IMR-90 (cell line): ENCODE measurements around the gene PCYT2. TPM values are rescaled to one million over a fixed set of nuclear protein-coding genes. Genes with fewer than 3 reads are reported as not detected.

ENCODE experiments used
- ATAC-seq: fragments of 200-7000 bp; cut with Tn5 transposase; 2 replicates; pipeline ENCODE4 v1.9.1; 2020; ENCODE audit warnings: low read depth, mild to moderate bottlenecking, moderate library complexity
- BruUV-seq: library from RNA; stranded (reverse); fragments of 400-500 nt; replicated peaks from 2 replicates; lab custom pipeline; 2021; lab: Mats Ljungman, UMichigan
- CTCF ChIA-PET: fragments of 300-600 bp; formaldehyde crosslinking; extraction: SDS; loops from one replicate; lab custom pipeline; 2021; ENCODE audit warnings: antibody characterized with exemption; lab: Yijun Ruan, JAX
- POLR2A ChIA-PET: fragments of 300-600 bp; sonication (Branson Sonifier 250); formaldehyde crosslinking; loops from one replicate; lab custom pipeline; 2022; ENCODE audit warnings: antibody characterized with exemption; ENCODE audit not compliant: unreplicated experiment; lab: Charles Lee
- DNase-seq: peaks from one replicate; pipeline ENCODE4 v3.0.0; 2013
- H2AFZ ChIP-seq: replicated peaks from 2 replicates; pipeline ENCODE3; 2013; ENCODE audit warnings: low read length, mild to moderate bottlenecking; ENCODE audit not compliant: poor library complexity
- H2AK5ac ChIP-seq: 2 replicates; pipeline ENCODE4 v1.6.1; 2013; ENCODE audit warnings: low read depth, low read length, inconsistent platforms
- H2AK9ac ChIP-seq: replicated peaks from 2 replicates; pipeline ENCODE3; 2013; ENCODE audit warnings: mild to moderate bottlenecking, low read depth, low read length, moderate library complexity; ENCODE audit not compliant: poor library complexity
- H2BK120ac ChIP-seq: 2 replicates; pipeline ENCODE4 v1.6.1; 2013; ENCODE audit warnings: low read depth, low read length, inconsistent platforms
- H2BK15ac ChIP-seq: 3 replicates; pipeline ENCODE4 v1.6.1; 2013; ENCODE audit warnings: low read depth, low read length, inconsistent platforms
- H2BK20ac ChIP-seq: 2 replicates; pipeline ENCODE4 v1.6.1; 2013; ENCODE audit warnings: low read depth, mild to moderate bottlenecking, inconsistent platforms, low read length, moderate library complexity
- H2BK5ac ChIP-seq: 2 replicates; pipeline ENCODE4 v1.6.1; 2013; ENCODE audit warnings: mild to moderate bottlenecking, low read depth, low read length, inconsistent platforms; ENCODE audit not compliant: poor library complexity, severe bottlenecking
- H3K14ac ChIP-seq: replicated peaks from 2 replicates; pipeline ENCODE4 v1.6.1; 2013; ENCODE audit warnings: low read depth, low read length, inconsistent platforms
- H3K18ac ChIP-seq: 2 replicates; pipeline ENCODE4 v1.6.1; 2013; ENCODE audit warnings: low read depth, low read length, control low read depth
- H3K23ac ChIP-seq: 2 replicates; pipeline ENCODE4 v1.6.1; 2013; ENCODE audit warnings: low read depth, low read length, inconsistent platforms
- H3K27ac ChIP-seq: 2 replicates; pipeline ENCODE4 v1.5.1; 2013; ENCODE audit warnings: mild to moderate bottlenecking, control low read depth, low read length; ENCODE audit not compliant: insufficient read depth
- H3K27me3 ChIP-seq: 2 replicates; pipeline ENCODE4 v1.6.1; 2013; ENCODE audit warnings: low read length; ENCODE audit not compliant: control insufficient read depth, insufficient read depth
- H3K36me3 ChIP-seq: 2 replicates; pipeline ENCODE4 v1.6.1; 2013; ENCODE audit warnings: low read length, mixed read lengths; ENCODE audit not compliant: control insufficient read depth, insufficient read depth
- H3K4ac ChIP-seq: 2 replicates; pipeline ENCODE4 v1.6.1; 2013; ENCODE audit warnings: low read depth, low read length, inconsistent platforms
- H3K4me1 ChIP-seq: 2 replicates; pipeline ENCODE4 v1.6.1; 2013; ENCODE audit warnings: low read length, mixed read lengths; ENCODE audit not compliant: control insufficient read depth, insufficient read depth
- H3K4me2 ChIP-seq: 2 replicates; pipeline ENCODE4 v1.6.1; 2013; ENCODE audit warnings: low read depth, mild to moderate bottlenecking, control low read depth, low read length, moderate library complexity
- H3K4me3 ChIP-seq: 2 replicates; pipeline ENCODE4 v1.5.1; 2013; ENCODE audit warnings: low read depth, mild to moderate bottlenecking, control low read depth, low read length, moderate library complexity; ENCODE audit not compliant: insufficient read depth
- H3K56ac ChIP-seq: 2 replicates; pipeline ENCODE4 v1.6.1; 2013; ENCODE audit warnings: low read length, inconsistent platforms; ENCODE audit not compliant: insufficient read depth; ENCODE audit errors: extremely low read depth
- H3K79me1 ChIP-seq, 2 experiments: 2 replicates each; pipeline ENCODE4 v1.6.1; 2013; ENCODE audit warnings: low read length in 2 of 2, inconsistent platforms in 1 of 2, low read depth in 1 of 2
- H3K9ac ChIP-seq: 2 replicates; pipeline ENCODE4 v1.6.1; 2013; ENCODE audit warnings: low read depth, low read length, control low read depth
- H3K9me1 ChIP-seq: 2 replicates; pipeline ENCODE4 v1.6.1; 2013; ENCODE audit warnings: low read length, inconsistent platforms; ENCODE audit not compliant: insufficient read depth
- H3K9me3 ChIP-seq: 2 replicates; pipeline ENCODE4 v1.6.1; 2013; ENCODE audit warnings: low read length; ENCODE audit not compliant: control insufficient read depth, insufficient read depth
- H4K20me1 ChIP-seq: 2 replicates; pipeline ENCODE4 v1.6.1; 2013; ENCODE audit warnings: low read length, inconsistent platforms; ENCODE audit not compliant: insufficient read depth
- H4K5ac ChIP-seq: 2 replicates; pipeline ENCODE4 v1.6.1; 2013; ENCODE audit warnings: mild to moderate bottlenecking, low read depth, low read length, control low read depth
- H4K8ac ChIP-seq, 2 experiments: 2 replicates each; pipeline ENCODE4 v1.6.1; 2013; ENCODE audit warnings: low read depth in 2 of 2, low read length in 2 of 2, control low read depth in 1 of 2, inconsistent platforms in 1 of 2
- H4K91ac ChIP-seq: 2 replicates; pipeline ENCODE4 v1.6.1; 2013; ENCODE audit warnings: low read depth, low read length, inconsistent platforms; ENCODE audit not compliant: insufficient read depth
- MAFK ChIP-seq: IDR thresholded peaks from 2 replicates; pipeline ENCODE4 v1.6.1; 2012; ENCODE audit warnings: low read depth, low read length, improper control_type of control experiment
- MAZ ChIP-seq: IDR thresholded peaks from 2 replicates; pipeline ENCODE4 v1.6.1; 2012; ENCODE audit warnings: low read depth, mild to moderate bottlenecking, low read length, improper control_type of control experiment, moderate library complexity, borderline replicate concordance
- MXI1 ChIP-seq: IDR thresholded peaks from 2 replicates; pipeline ENCODE4 v1.6.1; 2012; ENCODE audit warnings: low read depth, mild to moderate bottlenecking, low read length, moderate library complexity, borderline replicate concordance
- RCOR1 ChIP-seq: IDR thresholded peaks from 2 replicates; pipeline ENCODE4 v1.6.1; 2012; ENCODE audit warnings: mild to moderate bottlenecking, low read length, improper control_type of control experiment; ENCODE audit not compliant: insufficient replicate concordance
- WGBS, 2 experiments: methylation state at CpG; one replicate each; pipeline versions ENCODE4 v1.1.5 to v1.1.7; 2013; ENCODE audit warnings: missing lambda C conversion rate in 2 of 2; ENCODE audit not compliant: insufficient read length in 1 of 2; ENCODE audit errors: extremely low coverage in 2 of 2; 5-methylcytosine and 5-hydroxymethylcytosine counted together
- dilution Hi-C: fragments of 300-500 bp; cut with HindIII; formaldehyde crosslinking; loops from one replicate; pipeline ENCODE4 v1.14.3; 2018; ENCODE audit warnings: low sequenced_read_pairs; ENCODE audit not compliant: unreplicated experiment
- in situ Hi-C: fragments of 300-500 bp; cut with MboI; formaldehyde crosslinking; loops from 3 replicates; pipeline ENCODE4 v1.14.3; 2019; ENCODE audit warnings: low sequenced_read_pairs, inconsistent platforms, mixed read lengths
- intact Hi-C: fragments of 100-400 bp; cut with micrococcal nuclease; formaldehyde crosslinking; loops from 2 replicates; pipeline ENCODE4 v1.10.0; 2022
- polyA plus RNA-seq, 3 experiments: library from polyadenylated mRNA; depleted of rRNA; stranded (reverse); fragments of >200 nt; gene quantifications; 2 replicates each; pipeline ENCODE4 v1.2.3, GENCODE V29; 2012; ENCODE audit warnings: low replicate concordance in 1 of 3
- total RNA-seq: library from RNA; depleted of rRNA; stranded (reverse); fragments of >200 nt; gene quantifications from 2 replicates; pipeline ENCODE4 v1.2.3, GENCODE V29; 2012

The PCYT2 gene
- total and polyA plus RNA-seq, 2 of the 4 experiments (the other 2 are of a cell fraction): 37.3 to 38.5 TPM

DNA sequence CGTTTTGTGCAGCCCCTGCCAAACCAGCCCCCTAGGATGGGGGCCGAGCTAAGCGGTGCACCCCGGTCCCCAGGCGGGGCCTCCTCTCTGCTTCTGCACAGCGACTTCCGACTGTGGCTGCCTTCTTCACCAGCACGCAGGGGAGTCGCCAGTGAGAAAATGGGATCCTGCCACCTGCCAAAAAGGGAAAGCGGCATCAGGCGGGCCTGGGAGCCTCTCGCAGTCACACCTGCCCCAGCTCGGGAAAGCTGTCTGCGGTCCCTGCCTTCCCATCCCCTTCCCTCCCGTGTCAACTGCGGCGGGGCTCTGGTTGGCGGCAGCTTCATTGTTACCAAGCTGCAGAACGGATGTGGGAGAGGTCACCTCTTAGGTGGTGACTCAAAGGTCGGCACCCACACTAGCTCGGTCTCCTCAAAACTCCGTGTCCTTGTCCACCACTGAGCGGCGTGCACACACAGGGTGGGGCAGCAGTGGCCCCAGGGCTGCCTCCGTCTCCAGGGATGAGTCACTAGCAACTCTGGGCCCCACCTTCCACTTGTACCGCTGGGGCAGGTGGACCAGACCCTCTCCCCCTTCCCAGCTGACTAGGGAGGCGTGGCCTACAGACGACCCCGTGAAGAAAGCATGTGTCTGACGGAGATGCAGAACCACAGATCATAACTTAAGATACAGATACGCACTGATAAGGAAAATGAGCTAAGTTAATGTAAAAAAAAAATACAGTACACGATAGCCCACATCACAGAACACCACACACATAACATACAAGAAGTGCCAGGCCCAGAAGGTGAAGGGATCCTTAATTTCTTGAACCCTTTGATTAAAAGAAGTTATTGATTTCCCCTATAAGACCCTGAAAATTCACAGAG lies 1.5 kb upstream of the PCYT2 start:
- in situ Hi-C loops: no loop called here
- Histone ChIP-seq H2BK5ac (no peak overlapping the region), H3K4me2 (no peak overlapping the region), H3K9me1 (peaks cover 16% of the 10 kb centered on the region; the same call in 1 of the 2 replicates), H4K20me1 (peaks cover 40% of the 10 kb centered on the region), H3K23ac (no peak overlapping the region), H2AK5ac (no peak overlapping the region), H4K8ac (no peak overlapping the region), H3K56ac (no peak overlapping the region), H3K27ac (no peak overlapping the region), H3K36me3 (peaks cover 44% of the 10 kb centered on the region), H3K4me3 (no peak overlapping the region), H3K9me3 (no peaks in the 10 kb centered on the region), H4K91ac (no peak overlapping the region), H3K27me3 (no peaks in the 10 kb centered on the region), H3K4ac (no peak overlapping the region), H2BK20ac (no peak overlapping the region), H4K5ac (no peak overlapping the region), H3K18ac (no peak overlapping the region), H3K4me1 (peaks cover 11% of the 10 kb centered on the region), H2AFZ (no peak overlapping the region), H3K9ac (no peak overlapping the region), H2BK120ac (no peak overlapping the region), H2AK9ac (peak overlapping the region; percentile 9), H3K14ac (no peak overlapping the region), H3K79me1 (peaks cover 14 to 56% of the 10 kb centered on the region in 2 experiments), H2BK15ac (no peak overlapping the region)
- ATAC-seq (no peak), DNase-seq (no peak)
- BruUV-seq: no TSS peak
- no peak for TF ChIP-seq RCOR1
- TF ChIP-seq MAFK: no peak
- TF ChIP-seq MXI1: no peak
- no peak for TF ChIP-seq MAZ
- intact Hi-C loops: no loop called here
- dilution Hi-C loops: no loop called here
- WGBS, 2 experiments: 91% methylated on average over 12 of the region's 32 CpGs; no CpG with 5 or more reads in 1 of the 2 experiments
- ChIA-PET CTCF (interaction anchor here (0.5 kb wide), 1 partner anchor 20 kb away, joined by 3 read pairs; no protein-coding TSS in a partner anchor), POLR2A (no interaction called here)
